Vagina (tissue), 2 donors: ENCODE results near the gene HLA-C.

Experiments
- CTCF ChIP-seq, 3 experiments: fragments of 450-650 bp in 2 of 3; fragments of 200-600 bp in 1 of 3; sonication (generic) in 1 of 3; IDR thresholded peaks; one replicate each; pipeline ENCODE4 v1.5.1; 2017 to 2019; ENCODE audit warnings: antibody characterized with exemption in 3 of 3, mild to moderate bottlenecking in 2 of 3, moderate library complexity in 2 of 3
- POLR2A ChIP-seq, 2 donors: fragments of 450-650 bp; IDR thresholded peaks; one replicate each; pipeline ENCODE4 v1.6.1; 2017; ENCODE audit warnings: antibody characterized with exemption in 2 of 2, mild to moderate bottlenecking in 2 of 2, moderate library complexity in 2 of 2

GRCh38 chr6:31285486-31285885 is 13.6 kb upstream of the HLA-C start:
- TF ChIP-seq POLR2A (IDR thresholded peaks at IDR 0.05) (no peak), CTCF (IDR thresholded peaks at IDR 0.05) (no peak)
